ENCODE results near the gene IMMP2L.

DNA sequence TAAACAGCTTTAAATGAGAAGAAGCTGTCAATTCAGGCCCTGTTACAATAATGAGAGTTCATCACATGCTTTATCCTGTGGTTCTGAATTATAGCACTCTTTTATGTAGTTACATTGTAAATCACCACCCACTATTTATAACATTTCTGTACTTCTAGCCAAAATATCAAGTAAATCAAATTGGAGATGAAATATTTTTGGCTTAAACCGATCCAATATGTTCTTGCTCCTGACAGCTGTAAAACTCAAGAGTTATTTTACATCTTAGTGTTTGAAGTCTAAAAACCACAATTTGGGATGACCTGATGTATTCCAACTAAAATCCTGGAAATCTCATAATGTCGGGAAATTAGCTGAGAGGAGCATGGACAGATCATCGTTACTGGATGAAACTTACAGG lies 842.6 kb downstream of the IMMP2L start:
- TF ChIP-seq POLR2AphosphoS5 (IDR thresholded peaks at IDR 0.05; ENCODE audit: insufficient read depth, low read depth, low read length) (no peak), POLR2A (IDR thresholded peaks at IDR 0.05; ENCODE audit: low read depth, low read length) (no peak), GATA2 (IDR thresholded peaks at IDR 0.05; ENCODE audit: insufficient read depth, insufficient read length, low read depth, low read length) (no peak), EZH2 (IDR thresholded peaks at IDR 0.05; ENCODE audit: borderline replicate concordance, low read depth, low read length, severe bottlenecking) (no peak)
- TF ChIP-seq, protein P1, sequence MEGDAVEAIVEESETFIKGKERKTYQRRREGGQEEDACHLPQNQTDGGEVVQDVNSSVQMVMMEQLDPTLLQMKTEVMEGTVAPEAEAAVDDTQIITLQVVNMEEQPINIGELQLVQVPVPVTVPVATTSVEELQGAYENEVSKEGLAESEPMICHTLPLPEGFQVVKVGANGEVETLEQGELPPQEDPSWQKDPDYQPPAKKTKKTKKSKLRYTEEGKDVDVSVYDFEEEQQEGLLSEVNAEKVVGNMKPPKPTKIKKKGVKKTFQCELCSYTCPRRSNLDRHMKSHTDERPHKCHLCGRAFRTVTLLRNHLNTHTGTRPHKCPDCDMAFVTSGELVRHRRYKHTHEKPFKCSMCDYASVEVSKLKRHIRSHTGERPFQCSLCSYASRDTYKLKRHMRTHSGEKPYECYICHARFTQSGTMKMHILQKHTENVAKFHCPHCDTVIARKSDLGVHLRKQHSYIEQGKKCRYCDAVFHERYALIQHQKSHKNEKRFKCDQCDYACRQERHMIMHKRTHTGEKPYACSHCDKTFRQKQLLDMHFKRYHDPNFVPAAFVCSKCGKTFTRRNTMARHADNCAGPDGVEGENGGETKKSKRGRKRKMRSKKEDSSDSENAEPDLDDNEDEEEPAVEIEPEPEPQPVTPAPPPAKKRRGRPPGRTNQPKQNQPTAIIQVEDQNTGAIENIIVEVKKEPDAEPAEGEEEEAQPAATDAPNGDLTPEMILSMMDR (IDR thresholded peaks at IDR 0.05; ENCODE audit: extremely low read depth in 1 of 2, insufficient read depth in 1 of 2, low read depth in 1 of 2, low read length in 2 of 2): no peak
- TF ChIP-seq, protein P2, sequence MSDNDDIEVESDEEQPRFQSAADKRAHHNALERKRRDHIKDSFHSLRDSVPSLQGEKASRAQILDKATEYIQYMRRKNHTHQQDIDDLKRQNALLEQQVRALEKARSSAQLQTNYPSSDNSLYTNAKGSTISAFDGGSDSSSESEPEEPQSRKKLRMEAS (IDR thresholded peaks at IDR 0.05; ENCODE audit: insufficient read depth, insufficient read length): no peak
